ENCODE data around the gene AUNIP. TPM values are rescaled to one million over a fixed set of nuclear protein-coding genes. Genes with fewer than 3 reads are reported as not detected.
A peak's percentile ranks its signal among the peaks of the same experiment; 100 is the strongest.

The AUNIP gene
- polyA plus RNA-seq, 6 donors from 2014 or later = 0.15 TPM; not detected in 5

DNA sequence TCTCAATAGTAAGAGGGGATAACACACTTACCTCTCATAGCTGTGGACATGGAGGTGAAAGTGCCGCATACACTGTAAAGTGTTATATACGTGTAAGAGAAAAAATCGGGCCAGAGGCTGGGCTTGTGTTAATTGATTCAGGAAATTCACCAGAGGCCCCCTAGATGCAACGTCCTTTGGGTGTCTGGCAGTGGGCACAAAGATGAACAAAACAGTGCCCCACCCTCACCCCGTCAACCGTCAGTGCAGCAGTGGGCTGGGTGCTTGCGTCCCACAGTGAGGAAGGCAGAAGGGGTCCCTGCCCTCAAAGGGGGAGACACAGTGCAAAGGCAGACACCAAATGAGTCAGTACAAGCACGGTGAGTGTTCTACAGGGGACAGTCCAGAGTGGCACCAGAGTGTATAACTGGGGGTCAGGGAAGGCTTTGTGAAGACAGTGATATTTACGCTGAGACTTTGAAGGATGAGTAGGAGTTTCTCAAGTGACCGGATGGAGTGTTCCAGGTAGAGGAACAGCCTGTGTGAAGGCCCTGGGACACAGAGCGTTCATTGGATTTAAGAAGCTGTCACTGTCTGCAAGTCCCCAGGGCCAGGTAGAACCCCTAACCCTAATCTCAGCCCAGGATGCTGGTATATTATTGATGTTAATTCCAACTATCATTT is 46.1 kb downstream of the AUNIP start:
- no peak overlapping the region for H3K27ac Mint-ChIP-seq
- peaks cover 17 to 25% (median 24%) of the 10 kb centered on the region in 3 donors for H3K4me1 Mint-ChIP-seq
- no peaks in the 10 kb centered on the region for H3K9me3 Mint-ChIP-seq
- no peaks in the 10 kb centered on the region for H3K36me3 Mint-ChIP-seq
- H3K27me3 Mint-ChIP-seq = no peaks in the 10 kb centered on the region
- ATAC-seq (ENCODE audit: low read depth in 2 of 2) = no peak
- peak overlapping the region in 1 of 8 donors; percentile 18 for H3K4me3 Mint-ChIP-seq
- no peak for DNase-seq

DNA sequence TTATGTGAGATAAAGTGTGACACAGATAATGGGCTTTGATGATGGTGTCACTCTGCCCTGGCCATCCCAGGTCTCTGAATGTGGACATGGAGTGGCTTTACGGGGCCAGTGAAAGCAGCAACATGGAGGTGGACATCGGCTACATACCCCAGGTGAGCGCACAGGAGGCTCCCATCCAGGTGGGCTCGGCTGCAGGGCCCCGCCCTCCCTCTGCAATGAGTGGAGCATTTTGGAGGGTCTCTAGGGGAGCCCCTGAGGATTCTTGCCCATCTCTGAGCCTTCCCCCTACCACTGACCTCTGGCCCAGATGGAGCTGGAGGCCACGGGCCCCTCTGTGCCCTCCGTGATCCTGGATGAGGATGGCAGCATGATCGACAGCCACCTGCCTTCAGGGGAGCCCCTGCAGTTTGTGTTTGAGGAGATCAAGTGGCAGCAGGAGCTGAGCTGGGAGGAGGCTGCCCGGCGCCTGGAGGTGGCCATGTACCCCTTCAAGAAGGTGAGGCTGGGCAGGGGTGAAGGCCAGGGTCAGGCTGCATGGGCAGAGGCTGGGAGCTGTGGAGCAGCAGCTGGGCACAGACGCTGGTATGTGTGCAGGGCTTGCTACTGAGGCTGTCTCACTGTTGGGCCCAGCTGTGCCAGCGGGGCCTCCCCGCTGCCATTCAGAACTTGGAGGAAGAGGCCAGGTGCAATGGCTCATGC is 47.7 kb downstream of the AUNIP start:
- ATAC-seq (ENCODE audit: low read depth in 2 of 2) = no peak
- no peak overlapping the region for H3K27ac Mint-ChIP-seq
- no peak overlapping the region for H3K4me3 Mint-ChIP-seq
- DNase-seq = no peak
- H3K9me3 Mint-ChIP-seq = no peaks in the 10 kb centered on the region
- no peaks in the 10 kb centered on the region for H3K36me3 Mint-ChIP-seq
- H3K4me1 Mint-ChIP-seq = peaks cover 17 to 22% (median 21%) of the 10 kb centered on the region in 3 donors
- H3K27me3 Mint-ChIP-seq = no peaks in the 10 kb centered on the region

DNA sequence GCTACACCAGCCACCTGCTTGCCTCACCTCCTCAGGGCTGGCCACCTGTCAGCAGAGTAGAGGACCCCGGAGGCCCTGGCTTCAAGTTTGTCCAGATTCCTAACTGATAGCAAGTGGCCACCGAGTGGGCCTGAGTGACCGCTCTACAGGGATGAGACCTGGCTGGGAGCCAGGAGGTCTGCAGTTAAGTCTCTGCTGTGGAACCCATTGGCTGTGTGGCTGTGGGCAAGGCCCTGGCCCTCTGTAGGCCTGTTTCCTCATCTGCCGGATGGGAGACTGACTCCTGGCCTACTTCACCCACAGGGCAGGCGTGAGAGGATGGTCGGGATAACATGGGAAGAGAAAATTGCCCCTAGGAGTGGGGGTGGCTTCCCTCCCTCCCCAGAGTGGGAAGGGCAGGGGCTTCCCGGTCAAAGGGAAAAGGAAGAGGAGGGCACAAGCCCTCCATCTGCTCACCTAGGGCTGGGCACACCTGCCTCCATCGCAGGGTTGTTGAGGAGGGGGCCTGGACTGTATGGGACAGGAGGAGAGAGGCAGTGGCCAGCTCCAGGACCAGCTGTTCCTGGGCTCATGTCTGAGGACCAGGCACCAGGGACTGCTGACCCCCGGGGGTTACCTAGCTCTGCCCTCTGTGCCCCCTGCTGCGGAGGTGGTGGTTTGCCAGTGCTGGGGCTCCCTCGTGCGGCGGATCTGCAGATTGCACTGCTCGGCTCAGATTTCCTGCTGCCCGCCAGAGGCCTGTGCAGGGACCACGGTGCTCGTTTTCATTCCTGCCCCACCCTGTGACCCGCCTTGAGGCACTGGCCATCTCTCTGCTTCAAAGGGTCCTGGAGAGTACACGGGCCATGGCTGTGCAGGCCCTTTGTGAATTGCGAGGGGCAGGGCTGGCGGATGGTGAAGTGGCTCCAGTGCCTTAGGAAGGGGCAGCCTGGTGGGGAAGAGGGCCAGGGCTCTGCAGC is 48.6 kb downstream of the AUNIP start:
- ATAC-seq (ENCODE audit: low read depth in 2 of 2) = peak; percentile 79 to 84
- Mint-ChIP-seq H3K36me3 (peaks cover 0 to 4% of the 10 kb centered on the region in 2 donors), H3K27ac (peak overlapping the region in 1 of 6 donors; percentile 53), H3K9me3 (no peaks in the 10 kb centered on the region), H3K4me3 (peak overlapping the region in 2 of 8 donors; percentile 19 to 55), H3K27me3 (no peaks in the 10 kb centered on the region), H3K4me1 (peaks cover 17 to 22% (median 21%) of the 10 kb centered on the region in 3 donors)
- peak; percentile 74 for DNase-seq

DNA sequence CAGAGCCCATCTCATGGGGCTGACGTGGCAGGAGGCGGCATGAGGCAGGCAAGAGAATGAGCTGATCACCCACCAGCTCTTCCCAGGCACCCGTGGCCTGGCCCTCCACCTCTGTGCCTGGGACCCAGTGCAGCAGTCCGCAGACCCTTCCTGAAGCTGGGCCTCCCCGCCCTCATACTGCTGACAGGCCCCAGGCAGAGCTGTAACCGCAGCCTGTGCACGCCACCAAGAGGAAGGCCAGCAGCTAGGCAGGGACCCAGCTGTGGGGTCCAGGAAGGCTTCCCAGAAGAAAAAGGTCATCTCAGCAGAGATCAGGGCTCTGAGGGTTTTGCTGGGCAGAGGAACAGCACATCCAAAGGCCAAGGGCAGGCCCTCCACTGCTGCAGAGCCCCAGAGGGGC is 49.3 kb downstream of the AUNIP start:
- Mint-ChIP-seq H3K4me3 (peak overlapping the region in 4 of 8 donors; percentile 3 to 55 (median 22)), H3K36me3 (peaks cover 0 to 4% of the 10 kb centered on the region in 2 donors), H3K27me3 (no peaks in the 10 kb centered on the region), H3K4me1 (peaks cover 15 to 23% (median 22%) of the 10 kb centered on the region in 3 donors), H3K27ac (peak overlapping the region in 1 of 6 donors; percentile 12), H3K9me3 (no peaks in the 10 kb centered on the region)
- ATAC-seq (ENCODE audit: low read depth in 2 of 2) (no peak), DNase-seq (no peak)

DNA sequence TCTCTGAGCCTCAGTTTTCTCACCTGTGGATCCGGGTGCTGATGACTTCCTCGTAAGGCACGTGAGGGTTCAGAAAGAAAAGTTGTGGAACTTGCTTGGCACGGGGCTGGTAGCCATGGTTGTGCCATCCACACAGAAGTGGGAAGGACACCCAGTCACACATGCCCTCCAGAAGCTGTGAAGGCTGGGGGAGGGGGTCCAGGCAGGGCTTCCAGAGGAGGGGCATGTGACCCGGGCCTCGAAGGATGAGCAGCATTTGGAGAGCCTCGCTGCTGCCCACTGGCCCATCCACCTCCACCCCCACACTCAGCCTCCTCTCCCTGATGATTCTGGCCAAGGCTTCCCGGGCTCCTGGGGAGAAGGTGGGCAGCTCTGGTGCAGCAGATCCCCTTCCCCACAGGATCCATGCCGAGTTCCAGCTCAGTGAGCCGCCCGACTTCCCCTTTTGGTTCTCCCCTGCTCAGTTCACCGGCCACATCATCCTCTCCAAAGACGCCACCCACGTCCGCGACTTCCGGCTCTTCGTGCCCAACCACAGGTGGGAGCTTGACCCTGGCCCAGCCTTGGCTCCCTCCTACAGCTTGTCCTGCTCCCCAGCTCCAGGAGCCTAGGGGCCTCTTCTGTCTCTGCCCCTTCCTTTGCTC is 49.9 kb downstream of the AUNIP start:
- Mint-ChIP-seq H3K4me3 (peak overlapping the region in 6 of 8 donors; percentile 4 to 55 (median 27)), H3K4me1 (peaks cover 17 to 27% (median 22%) of the 10 kb centered on the region in 3 donors), H3K9me3 (no peaks in the 10 kb centered on the region), H3K27ac (peak overlapping the region in 4 of 6 donors; percentile 15 to 82 (median 56)), H3K36me3 (peaks cover 0 to 4% of the 10 kb centered on the region in 2 donors), H3K27me3 (no peaks in the 10 kb centered on the region)
- ATAC-seq (ENCODE audit: low read depth in 2 of 2) (peak; percentile 54 to 73), DNase-seq (no peak)

DNA sequence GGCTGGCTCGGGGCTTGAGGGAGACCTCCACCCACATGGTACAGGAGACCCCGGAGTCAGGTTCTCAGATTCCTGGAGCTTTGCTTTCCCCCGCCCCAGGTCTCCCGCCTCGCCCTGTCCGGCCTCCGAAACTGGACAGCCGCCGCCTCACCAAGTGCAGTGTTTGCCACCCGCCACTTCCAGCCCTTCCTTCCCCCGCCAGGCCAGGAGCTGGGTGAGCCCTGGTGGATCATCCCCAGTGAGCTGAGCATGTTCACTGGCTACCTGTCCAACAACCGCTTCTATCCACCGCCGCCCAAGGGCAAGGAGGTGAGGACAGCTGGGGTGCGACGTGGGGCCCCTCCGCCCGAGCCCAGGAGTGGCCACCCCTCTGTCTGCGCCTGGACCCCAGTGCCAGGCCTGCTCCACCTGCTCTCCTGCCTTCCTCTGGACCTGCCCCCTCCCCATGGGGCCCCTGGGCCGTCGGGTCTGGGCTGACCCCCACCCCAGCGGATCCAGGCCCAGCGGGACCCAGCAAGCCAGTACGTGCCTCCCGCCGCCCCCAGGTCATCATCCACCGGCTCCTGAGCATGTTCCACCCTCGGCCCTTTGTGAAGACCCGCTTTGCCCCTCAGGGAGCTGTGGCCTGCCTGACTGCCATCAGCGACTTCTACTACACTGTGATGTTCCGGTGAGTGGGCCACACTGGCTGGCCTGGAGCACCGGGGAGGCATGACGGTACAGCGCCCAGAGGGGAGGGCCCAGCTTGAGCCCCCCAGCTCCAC is 50.6 kb downstream of the AUNIP start:
- peak overlapping the region in 1 of 6 donors; percentile 31 for H3K27ac Mint-ChIP-seq
- H3K9me3 Mint-ChIP-seq = no peaks in the 10 kb centered on the region
- no peak for DNase-seq
- H3K4me1 Mint-ChIP-seq = peaks cover 17 to 27% (median 22%) of the 10 kb centered on the region in 3 donors
- ATAC-seq (ENCODE audit: low read depth in 2 of 2) = no peak
- H3K36me3 Mint-ChIP-seq = peaks cover 0 to 4% of the 10 kb centered on the region in 2 donors
- peak overlapping the region in 1 of 8 donors; percentile 46 for H3K4me3 Mint-ChIP-seq
- H3K27me3 Mint-ChIP-seq = no peaks in the 10 kb centered on the region

DNA sequence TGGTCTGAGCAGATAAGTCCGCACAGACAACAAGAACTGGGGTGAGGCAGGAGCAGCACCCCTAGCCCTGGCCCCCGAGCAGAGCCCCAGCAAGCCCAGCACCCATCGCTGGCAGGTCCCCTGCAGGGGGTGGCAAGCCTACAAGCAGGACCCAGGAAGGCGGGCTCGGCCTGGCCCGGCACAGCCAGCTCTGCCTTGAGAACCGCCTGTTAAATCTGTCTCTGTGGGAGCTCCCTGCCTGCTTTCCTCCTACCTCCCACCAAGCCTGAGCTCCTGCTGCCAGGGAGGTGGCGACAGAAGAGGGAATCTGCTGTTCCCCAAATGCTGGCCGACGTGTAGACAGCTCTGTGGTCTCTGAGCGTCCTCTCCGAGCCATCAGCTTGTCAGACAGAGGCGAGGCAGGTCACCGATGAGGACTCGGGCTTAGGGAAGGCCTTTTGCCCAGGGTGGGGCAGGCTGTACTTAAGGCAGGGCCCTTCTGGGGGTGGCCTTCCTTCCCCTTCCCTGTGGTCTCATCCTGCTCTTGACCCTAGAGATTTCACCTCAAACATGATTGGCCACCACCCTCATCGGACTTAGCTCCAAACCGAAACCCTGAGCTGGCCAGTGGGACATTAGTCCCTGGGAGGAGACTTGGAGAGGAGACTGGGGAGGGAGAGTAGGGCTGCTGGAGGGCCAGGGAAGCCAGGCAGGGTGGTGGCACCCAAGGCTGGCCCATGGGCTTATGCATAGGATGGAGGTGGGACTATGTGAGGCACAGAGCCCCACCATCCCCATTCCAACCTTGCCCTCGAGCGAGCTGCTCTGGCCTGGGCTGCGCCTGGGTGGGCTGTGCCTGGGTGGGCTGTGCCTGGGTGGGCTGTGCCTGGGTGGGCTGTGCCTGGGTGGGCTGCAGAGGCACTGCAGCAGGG is 51.5 kb downstream of the AUNIP start:
- Mint-ChIP-seq H3K27me3 (no peaks in the 10 kb centered on the region), H3K9me3 (no peaks in the 10 kb centered on the region), H3K4me1 (peaks cover 19 to 29% (median 26%) of the 10 kb centered on the region in 3 donors), H3K4me3 (peak overlapping the region in 1 of 8 donors; percentile 47), H3K36me3 (peaks cover 0 to 4% of the 10 kb centered on the region in 2 donors), H3K27ac (no peak overlapping the region)
- DNase-seq (no peak), ATAC-seq (ENCODE audit: low read depth in 2 of 2) (no peak)

DNA sequence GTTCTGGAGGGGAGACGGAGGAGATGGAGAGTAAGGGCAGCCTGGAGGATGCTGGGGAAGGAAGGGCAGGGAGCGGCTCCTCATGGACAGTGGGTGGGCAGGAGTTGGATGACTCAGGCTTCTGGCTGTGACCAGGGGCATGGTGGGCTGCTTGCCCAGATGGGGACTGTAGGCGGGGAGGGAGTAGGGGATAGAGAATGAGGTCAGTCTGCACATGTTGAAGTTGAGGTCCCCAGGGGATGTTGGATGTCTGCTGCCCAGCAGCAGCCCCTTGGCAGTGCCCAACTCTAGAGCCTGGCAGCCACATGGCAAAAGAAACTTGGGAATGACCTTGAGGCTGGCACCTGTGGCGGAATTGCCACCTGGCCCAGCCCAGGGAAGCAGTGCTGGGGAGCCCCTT is 52.8 kb downstream of the AUNIP start:
- DNase-seq (no peak), ATAC-seq (ENCODE audit: low read depth in 2 of 2) (no peak)
- Mint-ChIP-seq H3K36me3 (peaks cover 0 to 4% of the 10 kb centered on the region in 2 donors), H3K9me3 (no peaks in the 10 kb centered on the region), H3K27me3 (no peaks in the 10 kb centered on the region), H3K27ac (peak overlapping the region in 1 of 6 donors; percentile 47), H3K4me3 (peak overlapping the region in 1 of 8 donors; percentile 9), H3K4me1 (peaks cover 22 to 32% (median 29%) of the 10 kb centered on the region in 3 donors)

DNA sequence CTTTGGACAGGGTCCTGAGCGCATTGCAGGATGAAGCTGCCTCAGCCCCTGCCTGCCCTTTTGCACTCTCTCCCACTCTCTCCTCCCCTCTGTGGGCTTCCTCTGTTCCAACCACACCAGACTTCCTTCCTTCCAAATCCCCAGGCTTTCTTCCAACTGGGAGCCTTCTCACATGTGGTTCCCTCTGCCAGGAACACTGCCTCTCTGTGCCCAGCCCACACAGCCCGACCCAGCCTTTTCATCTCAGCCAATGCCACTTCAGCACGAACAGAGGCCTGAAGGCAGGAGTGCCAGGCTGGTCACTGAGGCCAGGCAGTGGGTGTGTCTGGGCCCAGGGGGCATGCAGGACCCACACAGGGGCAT is 53.4 kb downstream of the AUNIP start:
- Mint-ChIP-seq H3K36me3 (peaks cover 0 to 4% of the 10 kb centered on the region in 2 donors), H3K9me3 (no peaks in the 10 kb centered on the region), H3K27ac (no peak overlapping the region), H3K4me1 (peaks cover 24 to 29% (median 29%) of the 10 kb centered on the region in 3 donors), H3K27me3 (no peaks in the 10 kb centered on the region), H3K4me3 (no peak overlapping the region)
- ATAC-seq (ENCODE audit: low read depth in 2 of 2) (no peak), DNase-seq (no peak)

DNA sequence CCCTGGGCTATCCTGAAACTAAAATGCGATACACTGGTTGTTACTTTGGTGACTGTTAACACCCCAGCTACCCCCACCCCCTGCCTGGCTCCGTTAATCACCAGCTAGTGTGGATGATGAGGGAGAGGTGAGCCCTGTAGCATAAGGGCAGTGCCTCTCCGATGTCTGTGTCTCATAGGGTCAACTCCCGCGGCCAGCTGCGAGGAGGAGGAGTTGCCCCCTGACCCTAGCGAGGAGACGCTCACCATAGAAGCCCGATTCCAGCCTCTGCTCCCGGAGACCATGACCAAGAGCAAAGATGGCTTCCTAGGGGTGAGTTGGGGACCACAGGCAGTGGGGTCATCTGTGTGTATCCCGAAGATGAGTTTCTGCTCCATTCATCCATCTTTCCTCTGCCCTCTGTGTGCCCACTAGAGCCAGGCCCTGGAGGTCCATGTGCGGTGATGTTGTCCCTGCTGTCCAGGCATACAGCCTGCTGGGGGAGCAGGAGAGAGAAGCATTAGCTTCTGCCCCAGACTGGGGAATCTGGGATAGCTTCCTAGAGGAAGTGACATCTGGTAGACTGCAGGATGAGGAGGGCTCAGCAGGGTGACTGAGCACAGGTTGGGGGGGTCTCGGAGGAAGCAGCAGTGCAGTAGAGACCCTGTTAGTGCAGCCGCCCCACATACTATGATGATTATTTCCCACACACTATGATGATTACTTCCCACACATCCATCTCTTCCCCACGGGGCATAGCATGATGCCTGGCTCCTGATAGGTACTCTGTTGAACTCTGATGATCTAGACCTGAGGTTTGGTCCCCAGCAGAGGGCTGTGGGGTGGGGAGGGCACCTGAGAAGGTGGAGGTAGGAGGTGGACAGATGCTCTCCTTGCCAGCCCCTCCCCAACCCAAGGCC is 54.0 kb downstream of the AUNIP start:
- DNase-seq (no peak), ATAC-seq (ENCODE audit: low read depth in 2 of 2) (no peak)
- Mint-ChIP-seq H3K27ac (peak overlapping the region in 1 of 6 donors; percentile 46), H3K27me3 (no peaks in the 10 kb centered on the region), H3K4me3 (peak overlapping the region in 1 of 8 donors; percentile 4), H3K9me3 (no peaks in the 10 kb centered on the region), H3K4me1 (peaks cover 28% of the 10 kb centered on the region in 3 donors), H3K36me3 (peaks cover 0 to 4% of the 10 kb centered on the region in 2 donors)

Measured in naive B cell (primary cell).